Inferior parietal cortex (tissue), 1 donor: ENCODE data around the gene PNPO.

Experiments
- DNase-seq: peaks from one replicate; pipeline ENCODE4 v3.0.0-alpha.2; 2016; ENCODE audit errors: extremely low spot score

The PNPO gene

DNA sequence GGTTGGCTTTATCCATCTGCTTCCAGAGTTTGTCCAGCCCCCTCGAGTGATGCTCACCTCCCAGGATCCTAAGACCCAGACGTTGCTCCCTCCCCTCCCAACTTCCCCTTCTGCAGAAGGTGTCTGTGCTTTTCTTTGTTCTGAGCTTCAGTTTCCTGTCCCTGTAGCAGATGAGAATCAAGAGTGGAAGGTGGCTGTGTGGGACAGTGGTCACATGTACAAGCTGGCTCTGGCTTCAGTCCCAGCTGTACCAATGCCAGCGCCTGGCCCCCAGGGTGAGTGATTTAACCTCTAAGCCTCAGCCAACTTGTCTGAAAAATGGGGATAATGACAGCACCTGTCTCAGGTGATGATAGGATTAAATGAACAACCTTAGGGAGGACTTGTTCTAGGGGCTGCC lies 8.6 kb downstream of the PNPO start:
- no peak for DNase-seq

DNA sequence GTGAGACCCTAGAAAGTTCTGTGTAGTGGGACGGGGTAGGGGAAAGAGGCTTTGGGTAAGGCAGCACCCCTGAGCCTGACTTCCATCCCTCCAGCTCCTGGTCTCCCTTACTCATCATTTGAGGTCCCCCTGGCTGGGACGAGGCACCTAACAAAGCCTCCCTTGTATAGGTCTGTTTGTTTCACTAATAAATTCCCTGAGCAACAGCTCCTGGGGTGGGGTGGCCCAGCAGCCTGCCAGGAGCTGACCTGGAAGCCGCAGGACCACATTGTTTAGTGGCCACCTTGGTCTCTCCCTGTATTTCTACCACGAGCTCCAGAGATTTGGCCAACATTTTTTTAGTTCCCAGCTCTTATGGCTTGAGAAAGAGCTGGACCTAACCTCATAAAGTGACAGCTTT lies 9.1 kb downstream of the PNPO start:
- DNase-seq, result no peak

DNA sequence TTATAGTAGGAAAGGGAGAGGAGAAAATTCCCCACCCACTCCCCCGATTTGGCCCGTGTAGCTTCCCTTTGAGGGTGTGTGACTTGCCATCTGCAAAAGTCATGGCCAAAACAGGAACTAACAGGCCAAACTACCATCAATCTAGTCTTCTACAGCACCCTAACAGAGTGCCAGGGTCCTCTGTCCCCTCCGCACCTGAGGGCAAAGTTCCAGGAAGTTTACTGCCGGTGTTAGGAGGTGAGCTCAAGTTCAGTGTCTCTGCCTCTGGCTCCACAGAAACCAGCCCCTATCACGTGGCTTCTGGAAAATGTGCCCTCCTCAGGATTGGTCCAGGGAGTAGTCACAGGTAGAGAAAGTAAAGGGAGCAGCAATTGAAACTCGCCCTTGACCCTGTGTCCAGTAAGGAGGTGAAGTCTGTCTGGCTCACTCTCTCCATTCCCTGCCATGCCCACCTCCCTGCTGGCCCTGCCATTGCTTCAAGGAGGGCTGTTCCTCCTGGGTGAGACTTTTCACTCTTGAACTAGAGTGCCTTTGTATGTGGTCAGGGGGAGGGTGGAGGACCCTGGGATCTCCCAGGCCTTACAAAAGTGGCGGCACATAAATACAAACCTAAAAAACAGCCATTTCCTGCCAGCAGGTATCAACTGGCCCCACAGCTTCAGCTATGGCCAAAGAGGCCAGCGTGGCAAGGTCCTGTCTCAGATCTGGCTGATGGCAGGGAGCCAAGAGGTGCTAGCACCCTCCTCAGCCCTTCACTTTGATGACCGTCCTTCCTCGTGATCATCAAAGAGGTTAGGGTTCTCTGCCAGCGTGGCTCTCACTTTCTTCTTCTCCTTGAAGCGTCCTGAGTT lies 11.0 kb downstream of the PNPO start:
- DNase-seq, result no peak

DNA sequence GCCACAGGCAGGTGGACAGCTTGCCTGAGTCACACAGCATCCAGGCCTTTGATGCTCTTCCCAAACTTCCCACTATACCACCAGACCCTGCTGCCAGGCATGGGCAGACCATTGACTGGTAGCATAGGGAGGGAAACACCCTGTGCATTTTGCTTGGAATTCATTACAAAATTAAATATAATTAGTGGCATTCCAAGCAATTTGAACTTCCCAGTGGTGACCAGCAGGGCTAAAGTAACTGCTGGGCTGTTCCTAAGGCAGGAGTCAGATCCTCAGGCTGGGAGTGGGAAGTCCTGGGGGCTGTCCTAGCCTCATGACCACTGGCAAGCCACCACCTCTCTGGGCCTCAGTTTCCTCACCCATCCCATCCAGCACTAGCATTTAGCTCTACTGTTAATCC lies 12.5 kb downstream of the PNPO start:
- no peak for DNase-seq

DNA sequence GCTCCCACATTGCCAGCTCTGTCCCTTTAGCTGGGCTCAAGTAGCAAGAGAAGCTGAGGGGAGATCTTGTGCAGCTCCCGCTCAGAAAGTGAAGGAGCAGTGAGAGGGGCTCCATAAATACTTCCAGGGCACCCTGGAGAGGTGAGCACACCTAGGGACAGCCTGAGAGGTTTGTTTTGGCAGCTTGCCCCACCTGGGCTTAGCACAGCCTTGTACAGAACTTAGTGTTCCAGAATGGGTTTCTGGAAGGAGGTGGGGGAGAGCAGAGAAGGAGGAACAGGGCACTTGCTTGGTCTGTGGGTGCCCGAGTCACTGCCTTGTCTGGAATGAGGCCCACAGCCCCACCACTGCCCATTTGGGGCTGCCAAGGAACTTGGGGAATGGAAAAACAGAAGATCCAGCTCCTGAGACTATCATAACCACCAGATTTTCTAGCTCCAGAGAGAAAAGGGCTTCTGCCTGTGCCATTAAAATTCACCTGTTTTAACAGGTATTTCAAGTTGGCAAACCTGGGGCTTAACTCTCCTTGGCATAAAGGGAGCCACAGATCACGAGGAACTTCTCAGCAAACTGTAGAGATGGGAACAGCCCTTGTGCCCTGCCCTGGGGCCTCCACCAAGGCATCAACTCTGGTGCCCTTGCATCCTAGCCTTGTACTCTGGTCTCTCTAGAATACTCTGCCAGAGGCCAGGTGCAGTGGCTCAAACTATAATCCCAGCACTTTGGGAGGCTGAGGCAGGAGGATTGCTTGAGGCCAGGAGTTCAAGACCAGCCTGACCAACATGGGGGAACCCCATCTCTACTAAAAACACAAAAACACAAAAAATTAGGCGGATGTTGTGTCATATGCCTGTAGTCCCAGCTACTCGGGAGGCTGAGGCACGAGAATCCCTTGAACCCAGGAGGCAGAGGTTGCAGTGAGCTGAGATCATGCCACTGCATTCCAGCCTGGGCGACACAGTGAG lies 14.4 kb downstream of the PNPO start:
- no peak for DNase-seq

DNA sequence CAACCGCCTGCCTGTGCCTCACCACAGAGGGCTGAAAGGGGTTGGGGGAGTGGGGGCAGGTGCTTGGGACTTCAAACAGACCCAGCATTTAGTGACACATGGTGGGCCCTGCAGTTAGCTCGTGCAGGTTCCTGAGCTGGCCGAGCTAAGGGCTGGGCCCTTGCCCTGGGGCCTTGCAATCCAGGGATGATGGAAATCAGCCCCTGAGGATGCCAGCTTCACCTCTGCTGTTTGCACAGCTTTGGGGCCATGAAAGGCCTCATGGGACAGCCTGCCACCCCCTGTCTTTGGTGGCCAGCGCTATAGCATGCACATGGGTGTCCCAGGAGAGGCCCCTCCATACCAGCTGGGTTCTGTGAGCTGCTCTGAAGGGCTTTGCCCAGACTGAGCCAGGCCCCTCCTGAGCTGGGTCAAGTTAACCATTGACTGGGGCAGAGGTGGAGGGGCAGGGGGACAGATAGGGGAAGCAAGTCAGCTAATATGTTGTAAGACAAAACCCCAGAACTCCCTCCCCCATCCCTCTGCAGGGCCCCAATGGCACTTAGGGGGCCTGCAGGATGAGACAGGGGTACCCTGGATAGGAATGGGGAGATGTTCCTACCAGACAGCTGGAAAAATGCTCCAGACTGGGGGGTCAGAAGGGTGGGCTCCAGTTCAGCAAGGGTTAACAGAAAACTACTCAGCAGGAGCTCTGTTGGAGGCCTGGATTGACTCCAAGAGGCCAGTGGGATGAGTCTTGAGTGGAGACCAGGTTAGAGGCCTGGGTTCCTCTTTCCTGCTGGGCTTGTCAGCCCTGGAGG lies 15.6 kb downstream of the PNPO start:
- no peak for DNase-seq

DNA sequence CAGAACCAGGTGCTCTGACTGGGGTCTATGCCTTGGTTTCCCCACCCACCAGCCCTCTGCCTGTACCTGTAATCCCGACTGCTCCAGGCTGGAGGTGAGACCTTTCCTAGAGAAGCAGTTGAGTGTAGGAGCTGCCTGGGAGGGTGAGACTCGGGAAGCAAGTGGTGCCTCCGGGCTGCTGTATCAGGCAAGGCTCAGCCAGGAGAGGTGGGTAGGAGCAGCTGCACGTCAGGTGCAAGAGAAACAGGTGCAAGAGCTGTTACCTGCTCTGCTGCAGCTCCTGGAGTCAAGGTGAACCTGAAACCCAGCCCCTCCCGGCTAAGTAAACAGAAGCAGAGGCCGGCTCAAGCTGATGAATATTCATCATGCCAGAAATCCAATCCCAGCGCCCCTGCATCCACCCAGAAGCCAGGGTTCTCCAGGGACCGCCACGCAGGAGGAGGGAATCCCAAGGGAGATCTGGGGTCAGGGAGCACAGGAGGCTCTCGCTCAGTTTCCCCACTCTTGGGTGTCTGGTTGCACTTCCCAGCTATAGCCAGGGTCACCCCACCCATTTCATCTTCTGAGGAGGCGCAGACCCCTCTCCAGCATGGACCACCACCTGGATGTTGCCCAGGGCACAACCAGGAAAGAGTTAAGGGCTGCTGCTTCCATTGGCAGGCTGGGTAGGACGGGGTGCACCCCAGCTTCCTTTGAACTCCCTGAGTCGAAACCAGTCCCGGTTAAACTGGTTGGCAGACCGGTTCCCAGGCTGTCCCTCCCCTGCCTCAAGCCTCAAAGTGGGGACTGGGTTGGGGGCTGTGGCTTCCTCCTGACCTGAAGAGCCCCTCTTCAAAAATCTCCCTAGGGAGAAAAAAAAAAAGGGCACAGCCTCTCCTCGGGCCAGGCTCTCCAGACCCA lies 16.5 kb downstream of the PNPO start, which contains the start of gene PRR15L:
Gene PRR15L (minus strand): TSS at position 293 of the 900 bp plus-strand sequence. CDS start 4,649 bp downstream, outside the sequence.
- DNase-seq, result no peak

DNA sequence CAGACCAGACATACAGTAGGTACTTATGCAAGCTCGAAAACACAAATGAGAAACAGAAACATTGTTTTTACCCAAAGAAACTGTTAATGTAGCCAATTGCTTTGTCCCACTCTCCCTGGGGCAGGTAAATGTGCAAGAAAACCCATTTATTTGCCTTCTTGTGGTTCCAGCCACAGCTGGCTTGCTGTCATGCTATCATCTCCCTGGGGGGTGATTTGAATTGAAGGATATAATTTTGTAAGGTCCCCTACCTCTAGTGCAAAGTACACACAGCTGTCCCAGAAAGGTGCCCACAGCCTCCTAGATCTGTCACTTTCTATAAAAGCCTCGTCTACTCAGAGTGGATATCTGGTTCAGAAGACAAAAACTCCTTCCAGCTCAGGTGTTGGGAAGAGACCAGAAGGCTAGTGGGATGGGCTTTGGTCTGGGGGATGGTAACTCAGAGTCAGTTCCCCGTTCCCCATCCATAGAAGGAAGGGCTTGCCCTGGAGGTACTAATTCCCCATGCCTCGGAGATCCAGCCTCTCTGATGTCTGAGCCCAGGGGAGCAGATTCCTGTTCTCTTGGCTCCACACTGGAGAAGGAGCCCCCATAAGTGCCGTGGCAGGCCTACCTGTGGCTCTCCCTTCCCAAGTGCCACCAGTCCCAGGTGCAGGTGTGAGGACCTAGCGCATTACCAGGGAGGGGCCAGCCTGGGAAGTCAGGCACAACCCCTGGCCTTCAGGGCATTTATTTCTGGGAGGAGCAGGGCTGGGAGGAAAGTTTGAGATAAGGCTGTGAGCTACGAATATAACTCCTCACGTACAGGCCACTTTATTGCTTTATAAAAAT lies 18.7 kb downstream of the PNPO start:
- no peak for DNase-seq

DNA sequence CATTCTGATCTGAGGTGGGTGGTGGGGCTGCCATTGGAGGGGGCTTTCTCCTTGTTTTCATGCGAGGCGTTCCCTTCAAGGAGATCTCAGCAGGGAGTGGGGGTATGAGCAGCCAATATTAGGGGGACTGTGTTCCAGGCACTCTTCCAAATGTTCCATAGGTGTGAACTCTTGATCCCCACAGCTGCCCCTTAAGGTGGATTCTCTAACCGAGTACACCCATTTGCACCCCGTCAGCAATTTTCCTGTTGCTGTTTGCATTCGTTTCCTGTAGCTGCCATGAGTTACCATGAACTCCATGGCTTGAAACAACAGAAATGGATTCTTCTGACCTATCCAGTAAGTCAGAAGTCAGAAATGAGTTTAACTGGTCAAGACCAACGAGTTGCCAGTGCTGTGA lies 20.0 kb downstream of the PNPO start:
- DNase-seq, result no peak

DNA sequence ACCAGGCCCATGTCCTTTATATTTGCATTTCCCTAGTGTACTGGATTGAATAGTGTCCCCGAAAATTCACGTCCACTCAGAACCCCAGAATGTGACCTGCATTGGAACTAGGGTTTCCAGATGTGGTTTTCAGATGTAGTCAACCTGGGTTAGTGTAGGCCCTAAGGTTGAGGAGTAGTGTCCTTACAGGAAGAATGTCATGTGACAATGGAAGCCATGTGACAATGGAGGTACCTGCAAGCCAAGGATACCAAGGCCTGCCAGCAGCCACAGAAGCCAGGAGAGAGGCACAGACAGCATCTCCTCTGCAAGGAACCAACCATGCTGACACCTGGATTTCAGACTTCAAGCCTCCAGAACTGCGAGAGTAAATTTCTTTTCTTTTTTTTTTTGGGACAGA lies 21.5 kb downstream of the PNPO start:
- DNase-seq, result no peak

DNA sequence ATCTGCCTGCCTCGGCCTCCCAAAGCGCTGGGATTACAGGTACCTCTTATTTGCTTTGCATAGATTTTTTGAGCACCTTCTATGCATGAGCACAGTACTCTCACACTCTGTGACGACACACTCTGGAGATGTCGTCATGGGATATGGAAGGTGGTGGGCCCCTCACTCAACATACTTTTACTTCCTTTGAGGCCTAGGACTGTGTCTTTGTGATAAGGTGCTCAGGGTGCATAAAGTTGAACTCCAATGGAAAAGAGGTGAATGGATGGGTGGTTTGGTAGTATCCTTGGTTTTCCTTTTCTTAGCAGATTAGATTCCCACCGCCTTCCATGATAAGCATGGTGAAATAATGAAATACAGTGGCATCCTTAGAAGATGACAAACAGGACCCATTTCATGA lies 23.5 kb downstream of the PNPO start:
- DNase-seq, result no peak

DNA sequence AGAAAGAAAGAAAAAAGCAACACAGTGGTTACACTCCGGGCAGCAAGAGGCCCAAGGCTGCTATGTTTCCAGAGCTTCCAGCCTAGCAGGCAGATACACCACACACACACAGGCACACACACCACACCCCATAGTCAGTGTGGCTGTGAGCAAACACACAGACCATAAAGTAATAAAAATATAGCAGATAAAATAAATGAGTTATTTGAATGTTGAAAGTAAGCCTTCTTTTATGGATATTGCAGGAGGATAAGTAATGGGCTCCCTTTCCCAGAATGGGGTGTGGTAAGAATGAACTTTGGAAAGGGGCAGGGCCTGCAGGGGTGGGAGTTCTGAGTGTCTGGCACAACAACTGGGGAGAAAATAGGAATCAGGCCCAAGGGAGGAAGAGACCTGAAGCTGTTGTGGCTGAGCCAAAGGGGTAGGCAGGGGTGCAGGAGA lies 24.7 kb downstream of the PNPO start:
- no peak for DNase-seq

DNA sequence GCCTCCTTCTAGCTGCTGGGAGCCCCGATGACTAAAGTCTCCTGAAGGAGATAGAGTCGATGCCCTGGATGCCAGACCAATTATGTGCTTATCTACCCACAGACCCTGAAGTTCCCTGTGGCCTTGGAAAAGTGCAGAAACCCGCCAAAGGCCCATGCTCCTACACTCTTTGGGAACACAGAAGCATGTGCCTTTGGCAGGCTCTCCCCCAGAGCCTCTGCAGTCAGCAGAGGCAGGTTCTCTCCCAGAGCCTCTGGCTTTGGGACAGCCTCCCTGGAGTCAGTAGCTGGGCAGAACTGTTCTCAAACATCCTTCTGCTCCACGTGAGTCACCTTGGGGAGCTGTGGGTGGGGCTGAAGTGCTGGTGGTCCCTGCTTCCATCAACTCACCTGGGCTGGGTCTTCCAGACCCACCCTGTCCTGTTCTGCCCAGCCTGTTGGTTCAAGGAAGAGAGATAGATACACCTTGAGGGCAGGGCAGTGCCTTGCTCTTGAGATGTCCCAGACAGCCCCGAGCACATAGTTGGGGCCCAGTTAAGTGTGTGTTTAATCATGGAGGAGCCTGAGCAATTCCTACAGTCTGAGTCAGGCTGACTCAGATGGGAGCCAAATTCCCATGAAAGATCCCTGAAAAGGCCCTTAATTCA lies 26.4 kb downstream of the PNPO start:
- DNase-seq, result no peak

DNA sequence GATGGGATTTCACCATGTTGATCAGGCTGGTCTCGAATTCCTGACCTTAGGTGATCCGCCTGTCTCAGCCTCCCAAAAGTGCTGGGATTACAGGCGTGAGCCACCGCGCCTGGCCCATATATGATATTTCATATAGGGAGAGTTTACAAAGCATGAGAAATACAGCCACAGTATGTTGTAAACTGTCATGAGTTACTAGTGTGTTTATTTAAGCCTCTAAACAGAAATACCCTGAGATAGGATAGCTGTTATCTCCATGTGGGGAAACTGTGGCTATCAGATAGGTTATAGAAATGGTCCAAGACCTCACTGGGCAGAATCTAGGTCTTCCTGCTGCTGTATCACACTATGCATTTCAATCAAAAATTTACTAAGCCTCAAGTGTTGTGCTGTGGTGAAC lies 27.5 kb downstream of the PNPO start:
- DNase-seq, result no peak

DNA sequence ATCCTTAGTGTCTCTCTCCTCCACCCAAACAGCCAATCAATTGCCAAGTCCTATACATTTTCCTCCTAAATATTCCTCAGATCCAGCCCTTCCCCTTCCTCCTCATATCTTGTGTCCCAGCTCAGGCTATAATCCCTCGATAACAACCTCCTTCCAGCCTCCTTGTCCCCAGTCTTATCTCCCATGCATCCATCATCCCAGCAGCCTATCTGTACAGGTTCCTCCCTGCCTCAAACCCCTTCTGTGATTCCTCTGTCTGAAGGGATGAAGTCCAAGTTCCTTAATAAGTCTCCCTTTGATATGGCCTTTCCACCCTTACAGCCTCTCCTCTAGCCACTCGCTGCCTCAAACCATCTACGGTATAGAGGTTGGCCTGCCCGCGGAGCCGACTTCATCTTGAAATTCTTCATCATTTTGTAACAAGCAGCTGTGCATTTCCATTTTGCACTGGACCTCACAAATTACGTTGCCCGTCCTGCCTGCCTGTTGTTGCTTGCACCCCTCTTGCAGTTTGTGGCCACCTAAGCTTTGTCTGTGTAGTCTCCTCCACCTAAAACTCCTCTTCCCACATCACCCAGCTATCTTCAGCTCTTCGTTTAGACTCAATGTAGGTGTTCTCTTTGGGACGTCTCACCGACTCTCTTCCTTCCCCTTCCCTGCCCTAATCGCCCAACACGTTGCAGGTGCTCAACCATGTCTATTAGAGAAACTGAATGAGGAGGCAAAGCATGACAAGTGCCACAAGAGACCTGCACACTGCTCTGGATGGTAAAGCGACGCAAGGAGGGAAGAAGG lies 28.8 kb downstream of the PNPO start:
- no peak for DNase-seq

DNA sequence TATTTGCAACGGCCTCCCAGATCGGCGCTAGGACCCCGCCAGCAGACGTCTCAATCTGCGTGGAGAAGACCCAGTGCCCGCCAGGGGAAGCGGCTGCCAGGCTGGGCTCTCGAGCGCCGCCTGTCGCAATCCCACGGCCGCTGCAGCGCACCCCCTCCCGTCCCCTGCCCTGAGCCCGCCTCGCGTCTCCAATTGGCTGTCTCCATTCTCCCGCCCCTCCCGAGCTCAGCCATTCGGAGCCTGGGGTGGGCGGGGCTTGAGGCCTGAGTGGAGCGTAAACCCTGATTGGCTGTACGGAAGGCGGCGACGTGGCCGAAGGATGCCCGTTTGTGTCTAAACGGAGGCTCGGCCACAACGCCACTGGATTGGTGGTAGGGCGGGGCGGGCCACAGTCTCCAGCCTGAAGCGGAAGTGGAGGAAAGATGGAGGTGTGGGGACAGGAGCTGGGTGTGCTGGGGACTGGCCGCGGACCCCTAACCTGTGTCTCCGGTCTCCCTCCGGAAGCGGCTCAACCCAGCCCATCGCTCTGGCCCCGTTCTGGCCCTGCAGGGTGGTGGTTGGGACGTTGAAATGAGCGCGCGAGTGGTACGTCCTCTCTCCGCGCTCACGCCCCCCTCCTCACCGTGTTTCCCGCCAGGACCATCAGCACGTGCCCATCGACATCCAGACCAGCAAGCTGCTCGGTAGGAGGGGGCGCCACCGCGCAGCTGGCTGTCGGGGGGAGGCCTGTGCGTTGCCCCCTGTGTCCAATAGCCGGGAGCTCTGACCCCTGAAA lies 29.5 kb downstream of the PNPO start, which contains the start of gene CDK5RAP3:
Gene CDK5RAP3 (plus strand): TSS at position 389 of the 775 bp plus-strand sequence. CDS start 34 bp downstream, at position 423.
- peak; percentile 99 for DNase-seq

DNA sequence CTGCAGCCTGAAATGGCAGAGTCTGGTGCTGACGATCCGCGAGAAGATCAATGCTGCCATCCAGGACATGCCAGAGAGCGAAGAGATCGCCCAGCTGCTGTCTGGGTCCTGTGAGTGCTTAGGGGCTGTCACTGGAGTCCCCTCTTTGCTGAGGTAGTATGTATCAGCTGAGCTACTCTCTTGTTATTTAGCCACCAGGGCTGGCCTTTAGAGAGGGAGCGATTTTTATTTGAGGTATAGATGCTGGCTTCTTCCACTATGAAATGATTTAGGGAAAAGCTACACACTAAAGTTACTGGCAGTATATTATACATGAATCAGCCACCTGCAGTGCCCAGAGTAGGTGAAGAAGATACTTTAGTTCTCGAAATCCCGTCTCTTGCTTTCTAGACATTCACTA lies 32.2 kb downstream of the PNPO start:
- DNase-seq, result no peak
